ENCODE results near the gene ITPR2.

- no peak for TF ChIP-seq CTCF (IDR thresholded peaks at IDR 0.05; ENCODE audit: low read depth, low read length, missing input control)
- TF ChIP-seq MAX (IDR thresholded peaks at IDR 0.05), result no peak
- TF ChIP-seq EGR1 (IDR thresholded peaks at IDR 0.05; ENCODE audit: low read depth in 2 of 2), result no peak
- no peak for TF ChIP-seq FOXA1 (IDR thresholded peaks at IDR 0.05)
- no peak for TF ChIP-seq TAF1 (conservative IDR thresholded peaks at IDR 0.05)
- no peak for TF ChIP-seq GABPA (IDR thresholded peaks at IDR 0.05 in 1 of 2, conservative IDR thresholded peaks at IDR 0.05 in 1 of 2)
- no peak for TF ChIP-seq HNF4G (IDR thresholded peaks at IDR 0.05)
- no peak for TF ChIP-seq ATF3 (IDR thresholded peaks at IDR 0.05)
- TF ChIP-seq SP1 (IDR thresholded peaks at IDR 0.05), result no peak
- no peak for TF ChIP-seq RAD21 (IDR thresholded peaks at IDR 0.05)
- no peak for TF ChIP-seq REST (IDR thresholded peaks at IDR 0.05)
- TF ChIP-seq ZBTB33 (IDR thresholded peaks at IDR 0.05), result no peak
These were observed 47.6 kb upstream of the ITPR2 start for GRCh38 chr12:26880625-26881024.
